SK-N-SH treated with all-trans-retinoic acid at 6 μM for 48 hours (cell line): ENCODE measurements around the gene CLCN6.

Source experiments
- ATAC-seq: fragments of 200-7000 bp; cut with Tn5 transposase; 3 replicates; pipeline ENCODE4 v1.9.1; 2020; ENCODE audit warnings: mild to moderate bottlenecking, moderate library complexity
- ARNTL ChIP-seq: fragments of 450-650 bp; formaldehyde crosslinking; IDR thresholded peaks from 2 replicates; pipeline ENCODE4 v1.5.0; 2020; ENCODE audit warnings: low read depth, mild to moderate bottlenecking, moderate library complexity, borderline replicate concordance
- BACH2 ChIP-seq: fragments of 250-450 bp; sonication (Bioruptor Pico); IDR thresholded peaks from 2 replicates; pipeline ENCODE4 v1.9.0; 2021; ENCODE audit warnings: mild to moderate bottlenecking, borderline replicate concordance
- CSDC2 ChIP-seq: fragments of 250-450 bp; sonication (Bioruptor Pico); IDR thresholded peaks from 2 replicates; pipeline ENCODE4 v1.5.0; 2020; ENCODE audit warnings: mild to moderate bottlenecking, moderate library complexity
- CSRNP3 ChIP-seq: fragments of 250-450 bp; sonication (Bioruptor Pico); IDR thresholded peaks from 2 replicates; pipeline ENCODE4 v1.5.1; 2021; ENCODE audit warnings: mild to moderate bottlenecking, moderate library complexity
- ESRRG ChIP-seq: fragments of 250-450 bp; sonication (Bioruptor Pico); IDR thresholded peaks from 2 replicates; pipeline ENCODE4 v1.6.1; 2021; ENCODE audit warnings: mild to moderate bottlenecking
- GLIS3 ChIP-seq: fragments of 250-450 bp; sonication (Bioruptor Pico); IDR thresholded peaks from 2 replicates; pipeline ENCODE4 v1.5.0; 2020; ENCODE audit warnings: mild to moderate bottlenecking, moderate library complexity
- ISL1 ChIP-seq: fragments of 250-450 bp; sonication (Bioruptor Pico); IDR thresholded peaks from 2 replicates; pipeline ENCODE4 v2.1.2; 2022; ENCODE audit warnings: mild to moderate bottlenecking, moderate library complexity
- OSR1 ChIP-seq: fragments of 250-450 bp; sonication (Bioruptor Pico); IDR thresholded peaks from 2 replicates; pipeline ENCODE4 v1.8.0; 2022; ENCODE audit warnings: moderate library complexity, mild to moderate bottlenecking, inconsistent platforms
- PATZ1 ChIP-seq: fragments of 250-450 bp; sonication (Bioruptor Pico); IDR thresholded peaks from 2 replicates; pipeline ENCODE4 v1.8.0; 2020; ENCODE audit warnings: mild to moderate bottlenecking, moderate library complexity, borderline replicate concordance
- POU6F1 ChIP-seq: fragments of 250-450 bp; sonication (Bioruptor Pico); IDR thresholded peaks from 2 replicates; pipeline ENCODE4 v1.8.0; 2021; ENCODE audit warnings: low read depth, mild to moderate bottlenecking, moderate library complexity, borderline replicate concordance
- PPARA ChIP-seq: fragments of 250-450 bp; sonication (Bioruptor Pico); IDR thresholded peaks from 2 replicates; pipeline ENCODE4 v1.5.0; 2020; ENCODE audit warnings: mild to moderate bottlenecking, borderline replicate concordance
- RARB ChIP-seq: fragments of 250-450 bp; sonication (Bioruptor Pico); IDR thresholded peaks from 2 replicates; pipeline ENCODE4 v1.8.0; 2021; ENCODE audit warnings: mild to moderate bottlenecking, moderate library complexity
- SNAI2 ChIP-seq: fragments of 250-450 bp; sonication (Bioruptor Pico); IDR thresholded peaks from 2 replicates; pipeline ENCODE4 v1.5.0; 2020; ENCODE audit warnings: mild to moderate bottlenecking, moderate library complexity
- TCF4 ChIP-seq: fragments of 250-450 bp; sonication (Bioruptor Pico); IDR thresholded peaks from 2 replicates; pipeline ENCODE4 v1.8.0; 2021; ENCODE audit warnings: mild to moderate bottlenecking, moderate library complexity, borderline replicate concordance
- TOX ChIP-seq: fragments of 250-450 bp; sonication (Bioruptor Pico); IDR thresholded peaks from 2 replicates; pipeline ENCODE4 v1.8.0; 2021; ENCODE audit warnings: mild to moderate bottlenecking, moderate library complexity, borderline replicate concordance
- TSHZ2 ChIP-seq: fragments of 250-450 bp; sonication (Bioruptor Pico); IDR thresholded peaks from 2 replicates; pipeline ENCODE4 v1.5.0; 2020; ENCODE audit warnings: mild to moderate bottlenecking, moderate library complexity
- ZC3H10 ChIP-seq: fragments of 250-450 bp; sonication (Bioruptor Pico); IDR thresholded peaks from 2 replicates; pipeline ENCODE4 v1.5.1; 2021; ENCODE audit warnings: mild to moderate bottlenecking, moderate library complexity
- ZFP3 ChIP-seq: fragments of 250-450 bp; sonication (Bioruptor Pico); IDR thresholded peaks from 2 replicates; pipeline ENCODE4 v1.5.0; 2020; ENCODE audit warnings: mild to moderate bottlenecking, moderate library complexity
- ZFP30 ChIP-seq: fragments of 450-650 bp; formaldehyde crosslinking; IDR thresholded peaks from 2 replicates; pipeline ENCODE4 v1.5.0; 2022; ENCODE audit warnings: mild to moderate bottlenecking, moderate library complexity
- ZNF565 ChIP-seq: fragments of 450-650 bp; formaldehyde crosslinking; conservative IDR thresholded peaks from 2 replicates; pipeline ENCODE4 v1.5.0; 2020; ENCODE audit warnings: low read depth, mild to moderate bottlenecking, moderate library complexity
- ZNF70 ChIP-seq: fragments of 450-650 bp; formaldehyde crosslinking; IDR thresholded peaks from 2 replicates; pipeline ENCODE4 v1.5.0; 2020; ENCODE audit warnings: mild to moderate bottlenecking, moderate library complexity
- ZNF8 ChIP-seq: fragments of 450-650 bp; formaldehyde crosslinking; IDR thresholded peaks from 2 replicates; pipeline ENCODE4 v1.5.0; 2020; ENCODE audit warnings: mild to moderate bottlenecking, moderate library complexity

The CLCN6 gene

GRCh38 chr1:11805422-11806306 lies at the start of gene CLCN6, which contains the start of gene MTHFR:
Gene CLCN6, plus strand, starts transcription at chr1:11806191. Its CDS starts 72 bp downstream, at chr1:11806263.
Gene MTHFR, minus strand, starts transcription at chr1:11805964. Its CDS starts 2,848 bp downstream, at chr1:11803116.
- ATAC-seq = peak; percentile 96
- TF ChIP-seq BACH2 (CRISPR knock-in tag) (no peak), ZNF8 (CRISPR knock-in tag) (no peak), RARB (no peak), PATZ1 (CRISPR knock-in tag) (peak; percentile 92; the same call in 1 of the 2 replicates), ARNTL (CRISPR knock-in tag) (peak; percentile 48; the same call in 1 of the 2 replicates), ZFP30 (CRISPR knock-in tag) (no peak)

- TF ChIP-seq CSRNP3 (CRISPR knock-in tag) (no peak), POU6F1 (CRISPR knock-in tag) (no peak), ZFP3 (CRISPR knock-in tag) (no peak), CSDC2 (CRISPR knock-in tag) (no peak), GLIS3 (CRISPR knock-in tag) (no peak), ZNF565 (CRISPR knock-in tag) (no peak), ZNF70 (CRISPR knock-in tag) (no peak), ESRRG (CRISPR knock-in tag) (no peak), SNAI2 (CRISPR knock-in tag) (no peak), ZFP30 (CRISPR knock-in tag) (no peak), TCF4 (CRISPR knock-in tag) (no peak), PATZ1 (CRISPR knock-in tag) (no peak), TSHZ2 (CRISPR knock-in tag) (no peak), ARNTL (CRISPR knock-in tag) (no peak)
- ATAC-seq = no peak
Observed at GRCh38 chr1:11757047-11757446, 48.9 kb upstream of the CLCN6 start.

GRCh38 chr1:11759791-11760190 lies 46.2 kb upstream of the CLCN6 start:
- ATAC-seq = no peak
- TF ChIP-seq ZFP30 (CRISPR knock-in tag) (no peak), CSDC2 (CRISPR knock-in tag) (no peak), CSRNP3 (CRISPR knock-in tag) (no peak), TSHZ2 (CRISPR knock-in tag) (no peak), RARB (no peak), OSR1 (CRISPR knock-in tag) (no peak), ISL1 (CRISPR knock-in tag) (no peak), PPARA (CRISPR knock-in tag) (no peak), BACH2 (CRISPR knock-in tag) (no peak), ARNTL (CRISPR knock-in tag) (no peak), SNAI2 (CRISPR knock-in tag) (no peak), ZC3H10 (CRISPR knock-in tag) (no peak), TOX (no peak)
